Measurements from ENCODE around the gene ACTR3.
"Not testable (repeated sequence)": the region's sequence is repeated elsewhere in the genome, so short reads cannot be mapped to it uniquely, and the experiment has no call there.

ACTR3 gene

DNA sequence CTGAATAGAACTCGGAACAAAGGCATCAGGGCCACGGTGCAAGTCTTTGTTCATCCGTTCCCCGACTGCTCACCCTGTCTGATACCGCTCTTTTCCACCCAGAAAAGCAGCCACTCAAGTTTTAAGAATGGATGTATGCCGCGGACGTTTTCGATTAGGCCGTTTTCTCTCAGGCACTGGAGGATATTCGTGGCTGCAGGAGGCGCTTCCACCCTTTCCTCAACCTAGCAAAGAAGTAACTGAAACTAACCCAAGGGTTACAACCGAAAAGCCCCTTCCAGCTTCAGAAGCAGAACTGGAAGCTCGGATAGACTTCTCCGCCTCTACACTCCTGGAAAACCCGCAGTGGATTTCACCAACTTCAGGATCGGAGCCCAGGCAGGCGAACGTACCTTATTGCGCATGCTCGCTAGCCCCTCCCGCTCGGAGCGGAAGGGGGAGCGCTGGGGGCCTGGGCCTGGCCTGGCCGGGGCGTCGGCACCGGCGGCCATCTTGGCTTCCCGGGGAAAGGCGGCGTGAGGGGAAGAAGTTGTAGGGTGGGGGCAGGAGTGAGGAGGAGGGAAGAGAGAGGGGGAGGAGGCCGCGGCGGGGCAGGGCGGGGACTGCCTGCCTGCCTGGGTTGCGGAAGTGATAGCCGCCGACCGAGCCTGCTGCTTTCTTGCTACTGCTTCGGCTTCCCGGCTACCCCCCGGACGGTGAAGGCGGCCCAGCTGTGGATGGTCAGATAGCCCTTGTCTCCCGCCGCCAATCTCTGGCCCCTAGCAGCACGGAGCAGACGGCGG lies at the start of gene ACTR3:
ACTR3 (plus strand) TSS at position 619 of the 782 bp plus-strand sequence. CDS start 191 bp downstream, outside the sequence.
- Histone ChIP-seq H3K4me3 (ENCODE audit: low read depth in 1 of 2, low read length in 2 of 2) (peak within 1 kb of the TSS; percentile 88 to 95), H3K36me3 (ENCODE audit: insufficient read depth, low read length) (no peaks in the 10 kb centered on the region), H3K27me3 (ENCODE audit: control insufficient read depth in 1 of 2, insufficient read depth in 2 of 2, low read length in 2 of 2) (no peaks in the 10 kb centered on the region), H3K4me1 (ENCODE audit: insufficient read depth, low read length) (peaks cover 32% of the 10 kb centered on the region), H3K9me3 (ENCODE audit: low read length) (no peaks in the 10 kb centered on the region), H3K9ac (ENCODE audit: low read length) (peak within 1 kb of the TSS; percentile 87), H3K27ac (ENCODE audit: low read depth, low read length) (peak within 1 kb of the TSS; percentile 98)

DNA sequence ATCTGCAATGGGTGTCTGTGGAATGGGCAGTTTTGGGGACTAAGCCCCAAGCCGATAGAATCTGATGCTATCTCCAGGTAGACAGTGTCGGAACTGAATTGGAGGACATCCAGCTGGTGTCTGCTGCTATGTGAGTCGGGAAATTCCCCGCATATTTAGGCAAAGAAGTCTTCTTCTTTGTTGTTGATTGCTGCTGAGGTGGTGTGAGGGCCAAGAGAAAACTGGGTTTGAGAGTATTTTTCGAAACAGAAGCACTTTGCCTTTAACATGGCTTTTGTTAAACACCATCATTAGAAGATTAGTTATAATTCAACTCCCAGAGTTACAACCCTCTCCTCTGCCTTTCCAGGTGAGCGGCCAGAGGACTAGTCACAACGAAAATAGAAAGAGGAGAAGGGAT lies 49.4 kb upstream of the ACTR3 start:
- H3K36me3 ChIP-seq (ENCODE audit: insufficient read depth, low read length): no peaks in the 10 kb centered on the region
- no peaks in the 10 kb centered on the region for H3K4me1 ChIP-seq (ENCODE audit: insufficient read depth, low read length)
- H3K27me3 ChIP-seq (ENCODE audit: control insufficient read depth in 1 of 2, insufficient read depth in 2 of 2, low read length in 2 of 2): no peaks in the 10 kb centered on the region
- H3K4me3 ChIP-seq (ENCODE audit: low read depth in 1 of 2, low read length in 2 of 2): no peak overlapping the region
- H3K9me3 ChIP-seq (ENCODE audit: low read length): no peaks in the 10 kb centered on the region
- H3K9ac ChIP-seq (ENCODE audit: low read length): no peak overlapping the region
- H3K27ac ChIP-seq (ENCODE audit: low read depth, low read length): no peak overlapping the region

DNA sequence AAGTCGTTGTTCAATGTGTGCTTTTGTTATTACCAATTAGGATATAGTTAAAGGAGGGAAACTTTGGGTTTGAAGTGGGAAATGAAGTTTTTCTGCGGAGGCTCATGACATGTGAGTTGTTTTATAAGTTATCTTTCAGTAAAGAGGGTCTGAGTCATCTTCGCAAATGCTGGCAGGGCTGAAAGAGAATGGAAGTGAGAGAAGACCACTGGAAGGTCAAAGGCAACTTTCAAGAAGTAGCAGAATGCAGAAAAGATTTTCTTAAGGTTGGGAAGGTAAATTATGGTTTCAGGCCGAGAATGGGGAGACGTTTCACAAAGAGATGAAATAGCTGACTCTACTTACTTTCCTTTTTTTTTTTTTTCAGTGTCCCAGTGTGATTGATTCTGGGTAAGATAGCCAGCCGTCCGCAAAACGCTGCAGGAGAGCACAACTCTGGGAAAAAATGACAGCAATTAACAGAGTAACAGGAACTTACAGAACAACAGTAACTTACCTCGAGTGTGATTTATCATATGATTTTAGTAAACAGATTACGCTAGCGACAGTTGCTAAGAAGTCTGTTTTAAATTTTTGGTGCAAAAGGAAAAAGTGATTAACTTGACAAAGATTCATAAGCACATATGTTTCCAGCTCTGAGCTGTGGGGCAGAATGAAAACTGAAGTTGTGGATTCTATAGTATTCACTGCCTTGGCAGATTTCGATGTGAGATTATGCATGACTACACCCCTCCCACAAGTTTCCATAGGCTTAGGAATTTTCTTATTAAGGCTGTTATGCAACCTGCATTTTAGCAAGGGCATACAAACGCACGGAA lies 46.8 kb upstream of the ACTR3 start:
- Histone ChIP-seq H3K4me3 (ENCODE audit: low read depth in 1 of 2, low read length in 2 of 2) (no peak overlapping the region), H3K27ac (ENCODE audit: low read depth, low read length) (no peak overlapping the region), H3K4me1 (ENCODE audit: insufficient read depth, low read length) (no peaks in the 10 kb centered on the region), H3K36me3 (ENCODE audit: insufficient read depth, low read length) (no peaks in the 10 kb centered on the region), H3K9ac (ENCODE audit: low read length) (no peak overlapping the region), H3K27me3 (ENCODE audit: control insufficient read depth in 1 of 2, insufficient read depth in 2 of 2, low read length in 2 of 2) (no peaks in the 10 kb centered on the region), H3K9me3 (ENCODE audit: low read length) (no peaks in the 10 kb centered on the region)

DNA sequence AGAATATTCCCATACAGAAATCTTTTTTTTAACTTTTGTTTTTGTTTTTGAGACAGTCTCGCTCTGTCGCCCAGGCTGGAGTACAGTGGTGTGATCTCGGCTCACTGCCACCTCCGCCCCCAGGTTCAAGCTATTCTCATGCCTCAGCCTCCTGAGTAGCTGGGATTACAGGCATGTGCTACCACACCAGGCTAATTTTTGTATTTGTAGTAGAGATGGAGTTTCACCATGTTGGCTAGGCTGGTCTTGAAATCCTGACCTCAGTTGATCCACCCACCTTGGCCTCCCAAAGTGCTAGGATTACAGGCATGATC lies 46.2 kb upstream of the ACTR3 start:
- H3K4me3 ChIP-seq (ENCODE audit: low read depth in 1 of 2, low read length in 2 of 2); H3K9ac ChIP-seq (ENCODE audit: low read length); H3K27ac ChIP-seq (ENCODE audit: low read depth, low read length): not testable (repeated sequence)

DNA sequence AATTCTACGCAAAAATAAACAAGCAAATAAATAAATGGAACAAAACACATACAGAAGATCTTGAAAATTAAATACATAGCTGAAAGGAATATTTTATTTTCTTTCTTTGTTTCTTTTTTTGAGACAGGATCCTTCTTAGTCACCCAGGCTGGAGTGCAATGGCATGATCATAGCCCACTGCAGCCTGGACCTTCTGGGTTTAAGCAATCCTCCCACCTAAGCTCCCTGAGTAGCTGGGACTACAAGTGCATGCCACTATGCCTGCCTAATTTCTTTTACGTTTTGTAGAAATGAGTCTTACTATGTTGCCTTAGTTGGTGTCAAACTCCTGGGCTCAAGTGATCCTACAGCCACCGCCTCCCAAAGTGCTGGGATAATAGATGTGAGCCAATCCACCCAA lies 44.6 kb upstream of the ACTR3 start:
- H3K4me3 ChIP-seq (ENCODE audit: low read depth in 1 of 2, low read length in 2 of 2): no peak overlapping the region
- H3K9me3 ChIP-seq (ENCODE audit: low read length): no peaks in the 10 kb centered on the region

More for the DNA sequence above, 46.2 kb upstream of the ACTR3 start:
- H3K36me3 ChIP-seq (ENCODE audit: insufficient read depth, low read length); H3K4me1 ChIP-seq (ENCODE audit: insufficient read depth, low read length); H3K9me3 ChIP-seq (ENCODE audit: low read length); H3K27me3 ChIP-seq (ENCODE audit: control insufficient read depth in 1 of 2, insufficient read depth in 2 of 2, low read length in 2 of 2): not testable (repeated sequence)

DNA sequence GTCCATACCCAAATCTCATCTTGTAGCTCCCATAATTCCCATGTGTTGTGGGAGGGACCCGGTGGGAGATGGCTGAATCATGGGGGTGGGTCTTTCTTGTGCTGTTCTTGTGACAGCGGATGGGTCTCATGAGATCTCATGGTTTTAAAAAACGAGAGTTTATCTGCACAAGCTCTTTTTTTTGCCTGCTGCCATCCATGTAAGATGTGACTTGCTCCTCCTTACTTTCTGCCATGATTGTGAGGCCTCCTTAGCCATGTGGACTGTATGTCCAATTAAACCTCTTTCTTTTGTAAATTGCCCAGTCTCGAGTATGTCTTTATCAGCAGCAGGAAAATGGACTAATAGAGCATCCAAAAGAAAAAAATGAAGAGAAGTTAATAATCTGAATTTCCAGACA lies 44.1 kb upstream of the ACTR3 start:
- H3K4me1 ChIP-seq (ENCODE audit: insufficient read depth, low read length); H3K4me3 ChIP-seq (ENCODE audit: low read depth in 1 of 2, low read length in 2 of 2); H3K9me3 ChIP-seq (ENCODE audit: low read length); H3K27me3 ChIP-seq (ENCODE audit: control insufficient read depth in 1 of 2, insufficient read depth in 2 of 2, low read length in 2 of 2); H3K9ac ChIP-seq (ENCODE audit: low read length); H3K27ac ChIP-seq (ENCODE audit: low read depth, low read length); H3K36me3 ChIP-seq (ENCODE audit: insufficient read depth, low read length): not testable (repeated sequence)

More for the DNA sequence above, 44.6 kb upstream of the ACTR3 start:
- no peak overlapping the region for H3K27ac ChIP-seq (ENCODE audit: low read depth, low read length)
- H3K36me3 ChIP-seq (ENCODE audit: insufficient read depth, low read length): no peaks in the 10 kb centered on the region
- no peaks in the 10 kb centered on the region for H3K27me3 ChIP-seq (ENCODE audit: control insufficient read depth in 1 of 2, insufficient read depth in 2 of 2, low read length in 2 of 2)
- no peaks in the 10 kb centered on the region for H3K4me1 ChIP-seq (ENCODE audit: insufficient read depth, low read length)
- H3K9ac ChIP-seq (ENCODE audit: low read length): no peak overlapping the region

DNA sequence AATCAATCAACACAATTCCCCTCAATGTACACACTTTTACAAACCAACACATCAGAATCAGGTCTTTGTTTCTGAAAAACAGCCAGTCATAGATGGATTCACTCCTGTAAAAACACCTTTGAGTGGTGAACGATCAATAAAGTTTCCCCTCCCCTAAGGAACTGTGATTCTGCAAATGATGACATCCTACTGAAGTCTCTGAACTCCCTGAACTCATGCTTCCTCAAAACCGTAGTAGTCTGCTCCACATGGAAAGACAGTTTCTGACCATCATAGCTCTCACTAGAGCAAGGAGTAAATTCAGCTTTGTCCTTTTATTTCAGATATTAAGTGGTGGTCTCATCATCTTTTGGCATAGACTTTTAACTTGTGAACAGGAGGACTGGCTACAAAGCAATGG lies 43.5 kb upstream of the ACTR3 start:
- H3K27me3 ChIP-seq (ENCODE audit: control insufficient read depth in 1 of 2, insufficient read depth in 2 of 2, low read length in 2 of 2): no peaks in the 10 kb centered on the region
- H3K4me1 ChIP-seq (ENCODE audit: insufficient read depth, low read length): no peaks in the 10 kb centered on the region
- no peak overlapping the region for H3K9ac ChIP-seq (ENCODE audit: low read length)
- no peaks in the 10 kb centered on the region for H3K36me3 ChIP-seq (ENCODE audit: insufficient read depth, low read length)
- H3K9me3 ChIP-seq (ENCODE audit: low read length): no peaks in the 10 kb centered on the region
- H3K4me3 ChIP-seq (ENCODE audit: low read depth in 1 of 2, low read length in 2 of 2): no peak overlapping the region
- H3K27ac ChIP-seq (ENCODE audit: low read depth, low read length): no peak overlapping the region

DNA sequence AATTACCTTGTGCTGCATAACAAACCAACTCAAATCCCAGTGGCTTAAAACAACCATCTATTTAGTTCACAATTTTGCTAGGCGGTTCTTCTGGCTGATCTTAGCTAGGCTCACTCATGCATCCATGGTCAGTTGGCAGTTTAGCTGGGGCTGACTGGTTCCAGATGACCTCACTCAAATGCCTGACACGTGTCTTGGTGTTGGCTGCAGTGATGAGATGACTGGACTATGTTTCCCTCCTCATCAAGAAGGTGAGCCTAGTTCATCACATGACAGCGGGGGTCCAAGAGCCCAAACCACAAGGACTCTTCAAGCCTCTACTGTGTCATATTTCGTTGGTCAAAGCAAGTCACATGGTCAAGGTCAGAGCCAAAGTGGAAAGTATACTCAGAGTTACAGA lies 42.7 kb upstream of the ACTR3 start:
- H3K36me3 ChIP-seq (ENCODE audit: insufficient read depth, low read length): no peaks in the 10 kb centered on the region
- H3K27me3 ChIP-seq (ENCODE audit: control insufficient read depth in 1 of 2, insufficient read depth in 2 of 2, low read length in 2 of 2): no peaks in the 10 kb centered on the region
- H3K4me1 ChIP-seq (ENCODE audit: insufficient read depth, low read length): no peaks in the 10 kb centered on the region
- H3K9me3 ChIP-seq (ENCODE audit: low read length): no peaks in the 10 kb centered on the region
- H3K4me3 ChIP-seq (ENCODE audit: low read depth in 1 of 2, low read length in 2 of 2): no peak overlapping the region
- H3K9ac ChIP-seq (ENCODE audit: low read length): no peak overlapping the region
- no peak overlapping the region for H3K27ac ChIP-seq (ENCODE audit: low read depth, low read length)

DNA sequence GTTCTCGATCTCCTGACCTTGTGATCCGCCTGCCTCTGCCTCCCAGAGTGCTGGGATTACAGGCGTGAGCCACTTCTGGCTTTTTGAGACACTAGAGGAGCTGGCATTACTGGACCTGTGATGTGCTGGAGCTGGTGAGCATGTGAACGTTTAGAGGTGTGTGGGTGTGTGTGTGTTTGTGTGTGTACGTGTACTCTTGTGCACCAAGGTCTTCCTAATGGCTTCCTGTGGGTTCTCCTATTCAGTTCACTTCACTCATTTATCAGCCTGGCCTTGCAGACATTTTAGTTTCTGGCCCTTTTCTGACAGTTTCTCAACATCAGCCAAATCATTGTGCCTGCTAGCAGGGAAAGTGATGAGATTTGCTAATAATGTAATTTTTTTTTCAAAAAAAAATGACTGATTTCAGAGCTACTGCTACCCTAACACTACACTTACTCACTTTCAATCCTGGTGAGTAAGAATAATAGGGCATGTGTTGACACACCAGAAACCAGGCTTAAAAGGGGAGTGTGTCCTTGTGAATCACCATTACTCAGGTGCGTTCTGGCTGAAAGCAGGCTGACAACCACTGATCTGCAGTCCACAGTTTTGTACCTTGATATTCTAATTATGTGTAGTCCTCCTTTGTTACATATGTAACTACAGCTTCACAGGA lies 41.0 kb upstream of the ACTR3 start:
- no peaks in the 10 kb centered on the region for H3K9me3 ChIP-seq (ENCODE audit: low read length)
- H3K27ac ChIP-seq (ENCODE audit: low read depth, low read length): no peak overlapping the region
- H3K4me3 ChIP-seq (ENCODE audit: low read depth in 1 of 2, low read length in 2 of 2): no peak overlapping the region
- no peaks in the 10 kb centered on the region for H3K27me3 ChIP-seq (ENCODE audit: control insufficient read depth in 1 of 2, insufficient read depth in 2 of 2, low read length in 2 of 2)
- H3K36me3 ChIP-seq (ENCODE audit: insufficient read depth, low read length): no peaks in the 10 kb centered on the region
- H3K4me1 ChIP-seq (ENCODE audit: insufficient read depth, low read length): no peaks in the 10 kb centered on the region
- no peak overlapping the region for H3K9ac ChIP-seq (ENCODE audit: low read length)

DNA sequence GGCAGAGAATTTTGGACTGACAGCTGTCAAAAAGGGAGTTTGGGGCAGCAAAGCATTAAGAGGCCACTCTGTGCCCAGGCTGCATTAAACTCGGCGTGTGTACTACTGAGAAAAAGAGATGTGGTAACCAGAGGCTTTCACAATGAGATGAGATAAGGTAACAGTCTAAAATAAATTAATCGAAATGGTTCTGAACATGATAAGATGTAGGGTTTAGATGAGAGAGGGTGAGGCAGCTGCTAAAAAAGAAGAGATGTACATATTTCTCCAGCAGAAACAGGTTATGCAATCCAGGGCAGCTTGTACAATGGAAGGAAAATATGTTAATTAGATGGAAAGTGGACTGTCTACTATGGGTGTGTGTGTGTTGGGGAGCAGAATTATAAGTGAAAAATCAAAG lies 39.2 kb upstream of the ACTR3 start:
- Histone ChIP-seq H3K4me1 (ENCODE audit: insufficient read depth, low read length) (no peaks in the 10 kb centered on the region), H3K9ac (ENCODE audit: low read length) (no peak overlapping the region), H3K36me3 (ENCODE audit: insufficient read depth, low read length) (no peaks in the 10 kb centered on the region), H3K9me3 (ENCODE audit: low read length) (no peaks in the 10 kb centered on the region), H3K27ac (ENCODE audit: low read depth, low read length) (no peak overlapping the region), H3K4me3 (ENCODE audit: low read depth in 1 of 2, low read length in 2 of 2) (no peak overlapping the region), H3K27me3 (ENCODE audit: control insufficient read depth in 1 of 2, insufficient read depth in 2 of 2, low read length in 2 of 2) (no peaks in the 10 kb centered on the region)

DNA sequence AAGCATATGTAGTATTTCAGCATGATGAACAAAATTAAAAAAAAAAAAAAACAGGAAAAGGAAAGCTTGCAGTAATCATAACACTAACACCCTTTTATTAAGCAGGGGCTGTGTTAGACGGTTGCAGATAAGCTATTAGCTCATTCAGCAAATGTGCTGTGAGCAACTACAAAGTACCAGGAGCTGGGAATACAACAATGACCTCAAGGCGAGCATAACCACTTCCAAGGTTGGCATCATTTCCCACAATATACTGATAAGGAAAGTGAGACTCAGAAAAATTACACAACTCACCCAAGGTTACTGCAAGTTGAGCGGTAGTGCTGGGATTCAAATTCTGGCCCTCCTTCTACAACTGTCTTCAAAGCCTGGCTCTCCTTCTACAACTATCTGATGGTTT lies 38.2 kb upstream of the ACTR3 start:
- Histone ChIP-seq H3K9ac (ENCODE audit: low read length) (no peak overlapping the region), H3K27me3 (ENCODE audit: control insufficient read depth in 1 of 2, insufficient read depth in 2 of 2, low read length in 2 of 2) (no peaks in the 10 kb centered on the region), H3K27ac (ENCODE audit: low read depth, low read length) (no peak overlapping the region), H3K4me1 (ENCODE audit: insufficient read depth, low read length) (no peaks in the 10 kb centered on the region), H3K4me3 (ENCODE audit: low read depth in 1 of 2, low read length in 2 of 2) (no peak overlapping the region), H3K36me3 (ENCODE audit: insufficient read depth, low read length) (no peaks in the 10 kb centered on the region), H3K9me3 (ENCODE audit: low read length) (no peaks in the 10 kb centered on the region)

Data from muscle layer of colon (tissue), 2 donors.